HG03571 (cell line): ENCODE measurements around the gene TUBGCP6.

Source experiments
- ATAC-seq: cut with Tn5 transposase; IDR thresholded peaks from one replicate; pipeline ENCODE4 v1.9.1; 2021; ENCODE audit not compliant: unreplicated experiment

TUBGCP6 gene

GRCh38 chr22:50183141-50183971 lies 61.5 kb downstream of the TUBGCP6 start:
- ATAC-seq, result no peak

GRCh38 chr22:50182176-50183081 lies 62.4 kb downstream of the TUBGCP6 start:
- ATAC-seq, result no peak

DNA sequence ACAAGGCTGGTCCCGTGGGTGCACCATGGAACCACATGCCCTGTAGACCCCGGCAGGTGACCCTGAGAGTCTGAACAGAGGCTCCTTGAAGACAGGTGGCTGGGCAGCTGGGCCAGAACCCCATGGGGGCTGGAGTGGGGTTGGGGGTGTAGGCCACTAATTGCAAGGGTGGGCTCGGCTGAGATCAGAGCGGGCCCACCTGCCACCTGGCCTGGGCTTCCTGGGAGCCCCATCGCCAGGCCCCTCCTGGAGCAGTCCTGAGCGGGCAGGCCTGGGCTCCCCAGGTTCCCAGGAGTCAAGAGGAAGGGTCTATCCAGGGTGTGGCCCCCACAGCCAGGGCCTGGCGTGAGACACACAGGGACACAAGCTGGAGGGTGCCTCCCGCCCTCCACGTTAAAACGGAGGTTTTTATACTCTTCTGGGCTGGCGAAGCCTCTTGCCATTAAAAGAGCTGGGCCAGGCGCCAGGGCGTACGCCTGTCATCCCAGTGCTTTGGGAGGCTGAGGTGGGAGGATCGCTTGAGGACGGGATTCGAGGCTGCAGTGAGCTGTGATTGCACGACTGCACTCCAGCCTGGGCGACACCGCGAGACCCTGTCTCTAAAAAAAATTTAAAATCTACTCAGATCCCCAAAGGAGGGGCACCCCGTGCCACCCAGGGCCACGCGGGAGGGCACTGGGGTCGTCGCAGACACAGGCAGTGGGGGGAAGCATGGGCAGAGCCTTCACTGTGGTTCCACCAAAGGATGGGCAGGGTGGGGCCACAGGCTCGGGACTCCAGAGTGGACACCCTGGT lies 63.9 kb downstream of the TUBGCP6 start:
- no peak for ATAC-seq

DNA sequence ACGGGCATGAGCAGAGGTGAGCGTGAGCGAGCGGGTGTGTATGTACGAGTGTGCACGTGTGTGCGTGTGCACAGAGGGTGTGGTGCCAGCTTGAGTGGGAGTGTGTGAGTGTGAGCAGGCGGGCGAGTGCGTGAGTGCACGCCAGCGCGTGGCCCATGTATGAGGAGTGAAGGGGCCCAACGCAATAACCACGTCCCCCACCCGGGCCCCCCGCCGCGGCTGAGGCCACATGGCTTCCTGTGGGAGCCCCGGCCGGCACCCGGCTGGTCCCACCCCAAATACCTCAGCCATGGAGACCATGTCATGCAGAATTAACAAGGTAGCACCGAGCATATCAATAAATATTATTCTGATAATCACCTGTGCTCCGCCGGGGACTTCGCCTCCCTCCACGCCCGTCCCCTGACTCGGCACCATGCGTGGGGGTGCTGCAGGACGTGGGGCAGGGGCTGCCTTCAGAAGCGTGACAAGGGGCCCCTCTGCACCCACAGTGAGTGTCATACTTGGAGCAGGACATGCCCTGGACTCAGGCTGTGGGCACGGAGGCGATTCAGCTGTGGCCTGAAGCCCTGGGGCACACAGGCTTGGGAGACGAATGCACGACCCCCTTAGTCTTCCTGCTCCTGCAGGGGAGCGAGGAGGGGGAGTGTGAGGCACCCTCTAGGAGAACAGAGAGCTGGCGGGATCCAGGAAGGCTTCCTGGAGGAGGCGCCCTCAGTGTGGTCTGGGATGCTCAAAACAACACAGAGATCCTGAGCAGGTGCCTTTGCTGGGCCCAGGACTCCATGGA lies 64.7 kb downstream of the TUBGCP6 start:
- ATAC-seq, result no peak

GRCh38 chr22:50178871-50179869 lies 65.7 kb downstream of the TUBGCP6 start:
- no peak for ATAC-seq

DNA sequence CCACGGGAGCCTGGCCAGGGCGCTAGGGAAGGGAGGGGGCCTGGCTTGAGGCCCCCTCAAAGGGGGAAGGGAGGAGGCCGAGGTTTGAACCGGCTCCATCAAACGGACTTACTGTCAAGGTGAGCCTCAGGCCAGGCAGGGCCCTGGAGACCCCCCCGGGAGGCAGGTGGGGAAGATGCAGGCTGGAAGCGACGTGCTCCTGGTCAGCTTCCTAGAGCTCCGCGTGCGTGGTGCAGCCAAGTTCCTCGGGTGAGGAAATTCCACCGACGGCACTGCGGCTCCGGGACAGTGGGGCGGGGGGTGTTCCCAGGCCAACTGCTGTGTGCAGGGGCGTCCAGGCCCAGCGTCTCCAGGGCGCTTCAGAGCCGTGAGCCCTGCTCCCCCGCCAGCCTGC lies 66.4 kb downstream of the TUBGCP6 start:
- ATAC-seq, result no peak

GRCh38 chr22:50177537-50178470 lies 67.0 kb downstream of the TUBGCP6 start:
- ATAC-seq, result no peak

DNA sequence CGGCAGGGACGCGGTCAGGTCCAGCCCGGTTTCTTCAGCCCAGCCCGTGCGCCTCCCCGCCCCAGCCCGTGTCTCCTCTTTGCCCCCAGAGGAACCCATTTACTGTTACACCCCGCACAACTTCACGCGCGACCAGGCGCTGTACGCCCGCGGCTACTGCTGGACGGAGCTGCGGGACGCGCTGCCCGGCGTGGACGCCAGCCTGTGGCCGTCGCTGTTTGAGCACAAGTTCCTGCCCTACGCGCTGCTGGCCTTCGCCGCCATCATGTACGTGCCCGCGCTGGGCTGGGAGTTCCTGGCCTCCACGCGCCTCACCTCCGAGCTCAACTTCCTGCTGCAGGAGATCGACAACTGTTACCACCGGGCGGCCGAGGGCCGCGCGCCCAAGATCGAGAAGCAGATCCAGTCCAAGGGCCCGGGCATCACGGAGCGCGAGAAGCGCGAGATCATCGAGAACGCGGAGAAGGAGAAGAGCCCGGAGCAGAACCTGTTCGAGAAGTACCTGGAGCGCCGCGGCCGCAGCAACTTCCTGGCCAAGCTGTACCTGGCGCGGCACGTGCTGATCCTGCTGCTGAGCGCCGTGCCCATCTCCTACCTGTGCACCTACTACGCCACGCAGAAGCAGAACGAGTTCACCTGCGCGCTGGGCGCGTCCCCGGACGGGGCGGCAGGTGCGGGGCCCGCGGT lies 67.8 kb downstream of the TUBGCP6 start:
- no peak for ATAC-seq

GRCh38 chr22:50175921-50176849 lies 68.6 kb downstream of the TUBGCP6 start:
- no peak for ATAC-seq

- ATAC-seq, result no peak
These were observed 69.7 kb downstream of the TUBGCP6 start for GRCh38 chr22:50175191-50175461.

DNA sequence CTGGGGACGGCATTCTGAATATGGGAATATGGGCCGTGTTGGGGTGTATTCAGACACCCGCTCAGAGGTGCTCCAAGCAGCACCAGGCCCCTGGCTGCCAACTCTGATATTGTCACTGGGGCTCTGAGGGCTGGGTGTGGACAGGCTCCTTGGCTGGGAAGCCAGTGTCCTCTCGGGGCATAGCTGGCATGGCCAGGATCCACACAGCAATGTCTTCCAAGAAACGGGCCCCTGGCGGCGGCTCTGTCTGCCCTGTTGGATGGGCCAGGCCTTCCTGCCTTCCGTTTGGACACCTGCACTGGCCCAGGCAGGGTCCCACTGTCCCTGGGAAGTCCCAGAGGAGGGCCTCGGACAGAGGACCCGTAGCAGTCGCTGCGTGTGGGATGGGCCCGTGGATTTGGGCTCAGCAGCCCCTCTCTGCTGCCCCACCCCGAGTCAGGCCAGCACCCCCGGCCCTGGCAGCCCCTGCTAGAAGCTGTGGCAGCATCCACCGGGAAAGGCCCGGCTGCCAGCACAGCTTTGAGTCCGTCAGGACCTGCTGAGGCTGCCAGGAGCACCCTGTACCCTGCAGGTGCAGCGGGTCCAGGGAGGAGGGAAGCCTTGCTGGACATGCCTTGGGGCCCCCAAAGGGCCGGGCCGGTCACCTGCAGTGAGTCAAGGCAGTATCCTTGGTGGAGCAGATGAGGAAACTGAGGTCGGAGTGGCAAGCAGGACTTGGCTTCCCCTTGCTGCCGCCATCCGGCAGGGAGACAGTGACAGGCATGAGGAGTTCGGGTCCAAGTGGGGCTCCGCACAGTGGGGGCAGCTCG lies 70.2 kb downstream of the TUBGCP6 start:
- ATAC-seq, result no peak

DNA sequence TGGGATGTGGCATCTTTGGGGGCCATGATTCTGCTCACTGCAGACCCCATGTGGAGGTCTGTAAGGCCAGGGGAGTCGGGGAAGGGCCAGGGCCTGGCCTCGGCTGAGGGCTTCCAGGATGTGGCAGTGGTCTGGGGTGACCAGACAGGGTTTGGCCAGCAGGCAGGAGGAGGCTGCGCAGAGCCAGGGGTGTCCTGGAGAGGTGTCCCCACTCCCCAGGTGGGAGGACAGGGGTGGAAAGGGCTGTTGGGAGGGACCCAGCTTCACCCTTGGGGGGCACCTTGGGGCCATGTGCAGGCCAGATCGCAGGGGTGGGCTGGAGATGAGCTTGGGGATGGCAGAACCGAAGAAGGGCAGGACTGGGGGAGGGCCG lies 70.9 kb downstream of the TUBGCP6 start:
- no peak for ATAC-seq

DNA sequence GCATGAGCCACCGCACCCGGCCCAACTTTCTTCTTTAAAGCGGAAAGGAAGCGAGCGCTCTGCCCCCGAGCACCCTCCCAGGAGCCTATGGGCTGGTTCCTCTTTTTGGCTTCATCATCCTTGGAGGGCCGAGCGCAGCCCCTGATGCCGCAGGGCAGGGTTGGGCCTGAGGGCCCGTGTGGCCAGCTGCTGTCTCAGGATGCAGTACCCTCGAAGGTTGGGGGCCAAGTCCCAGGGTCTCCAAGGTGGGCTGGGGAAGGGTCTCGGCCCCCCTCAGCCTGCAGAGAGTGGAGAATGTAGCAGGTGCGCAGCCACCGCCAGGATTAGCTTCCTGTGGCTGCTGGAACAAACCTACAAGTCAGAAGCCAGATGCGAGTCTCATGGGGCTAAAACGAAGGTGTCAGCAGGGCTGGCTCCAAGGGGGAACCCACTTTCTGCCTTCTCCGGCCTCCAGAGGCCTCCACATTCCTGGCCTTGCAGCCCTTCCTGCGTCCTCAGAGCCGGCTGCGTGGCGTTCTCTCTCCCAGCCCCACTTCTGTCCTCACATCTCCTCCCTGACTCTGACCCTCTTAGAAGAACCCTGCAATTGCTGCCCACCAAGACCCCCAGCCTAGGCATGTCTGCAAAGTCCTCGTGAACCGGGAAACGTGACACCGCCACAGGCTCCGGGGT lies 71.4 kb downstream of the TUBGCP6 start:
- ATAC-seq, result no peak

GRCh38 chr22:50171965-50172421 lies 72.8 kb downstream of the TUBGCP6 start:
- no peak for ATAC-seq

DNA sequence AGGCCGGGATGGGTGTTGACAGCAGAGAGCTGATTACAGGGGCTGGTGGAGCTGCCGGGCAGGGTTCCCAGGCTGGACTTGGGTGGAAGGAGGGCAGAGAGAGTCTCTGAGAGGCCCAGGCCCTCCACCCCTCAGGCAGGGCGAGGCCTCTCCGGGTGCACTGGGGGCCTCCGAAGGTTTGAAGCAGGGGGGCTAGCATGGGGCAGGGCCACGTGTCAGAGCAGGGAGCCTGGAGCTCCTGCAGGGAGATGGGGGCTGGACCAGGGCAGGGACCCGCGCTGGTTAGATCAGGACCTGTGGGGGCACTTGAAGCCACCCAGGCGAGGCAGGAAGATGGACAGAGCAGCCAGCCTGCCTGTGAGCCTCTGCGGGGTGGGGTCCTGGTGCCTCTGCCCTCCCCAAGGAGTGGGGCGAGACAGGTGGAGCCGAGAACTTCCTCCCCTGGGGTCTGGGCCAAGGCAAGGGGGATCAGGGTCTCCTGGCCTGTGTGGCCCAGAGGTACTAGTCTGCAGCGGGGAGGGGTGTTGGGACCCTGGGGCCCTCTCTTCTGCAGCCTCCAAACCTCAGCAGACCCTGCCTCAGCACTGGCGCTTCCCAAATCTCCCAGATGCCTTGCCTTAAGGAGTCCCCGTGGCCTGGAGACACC lies 73.4 kb downstream of the TUBGCP6 start:
- ATAC-seq, result no peak
